SH-SY5Y (cell line): ENCODE measurements around the gene JAKMIP1.

ENCODE experiments used
- GATA2 ChIP-seq: IDR thresholded peaks from 2 replicates; pipeline ENCODE4 v1.6.1; 2011; ENCODE audit warnings: mild to moderate bottlenecking, low read depth, low read length
- GATA3 ChIP-seq: IDR thresholded peaks from 2 replicates; pipeline ENCODE4 v1.6.1; 2011; ENCODE audit warnings: low read depth, mild to moderate bottlenecking, low read length, moderate library complexity

DNA sequence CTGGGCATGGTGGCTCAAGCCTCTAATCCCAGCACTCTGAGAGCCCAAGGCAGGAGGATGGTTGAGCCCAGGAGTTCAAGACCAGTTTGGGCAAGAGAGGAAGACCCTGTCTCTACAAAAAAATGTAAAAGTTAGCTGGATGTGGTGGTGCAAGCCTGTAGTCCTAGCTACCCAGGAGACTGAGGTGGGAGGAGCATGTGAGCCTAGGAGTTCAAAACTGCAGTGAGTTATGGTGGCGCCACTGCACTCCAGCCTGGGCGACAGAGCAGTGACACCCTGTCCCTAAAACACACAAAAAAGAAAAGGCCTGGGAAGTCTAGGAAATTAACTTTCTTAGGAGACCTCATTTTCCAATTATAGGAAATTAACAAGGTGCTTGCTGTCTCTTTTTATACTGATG is 76.8 kb downstream of the JAKMIP1 start:
- TF ChIP-seq GATA3 (no peak), GATA2 (no peak)
